Prostate gland (tissue), 2 donors: ENCODE data around the gene XRCC1.

ENCODE experiments used
- POLR2A ChIP-seq: fragments of 450-650 bp; IDR thresholded peaks from one replicate; pipeline ENCODE4 v1.6.1; 2016; ENCODE audit warnings: antibody characterized with exemption, mild to moderate bottlenecking
- TF ChIP-seq, protein P1 (sequence below), 4 experiments: fragments of 200-600 bp in 2 of 4; fragments of 450-650 bp in 2 of 4; sonication (generic) in 2 of 4; IDR thresholded peaks; 1 replicate in 3 of 4; 2 replicates in 1 of 4; pipeline ENCODE4 v1.5.1; 2016 to 2019; ENCODE audit warnings: antibody characterized with exemption in 4 of 4, mild to moderate bottlenecking in 2 of 4, moderate library complexity in 2 of 4

DNA sequence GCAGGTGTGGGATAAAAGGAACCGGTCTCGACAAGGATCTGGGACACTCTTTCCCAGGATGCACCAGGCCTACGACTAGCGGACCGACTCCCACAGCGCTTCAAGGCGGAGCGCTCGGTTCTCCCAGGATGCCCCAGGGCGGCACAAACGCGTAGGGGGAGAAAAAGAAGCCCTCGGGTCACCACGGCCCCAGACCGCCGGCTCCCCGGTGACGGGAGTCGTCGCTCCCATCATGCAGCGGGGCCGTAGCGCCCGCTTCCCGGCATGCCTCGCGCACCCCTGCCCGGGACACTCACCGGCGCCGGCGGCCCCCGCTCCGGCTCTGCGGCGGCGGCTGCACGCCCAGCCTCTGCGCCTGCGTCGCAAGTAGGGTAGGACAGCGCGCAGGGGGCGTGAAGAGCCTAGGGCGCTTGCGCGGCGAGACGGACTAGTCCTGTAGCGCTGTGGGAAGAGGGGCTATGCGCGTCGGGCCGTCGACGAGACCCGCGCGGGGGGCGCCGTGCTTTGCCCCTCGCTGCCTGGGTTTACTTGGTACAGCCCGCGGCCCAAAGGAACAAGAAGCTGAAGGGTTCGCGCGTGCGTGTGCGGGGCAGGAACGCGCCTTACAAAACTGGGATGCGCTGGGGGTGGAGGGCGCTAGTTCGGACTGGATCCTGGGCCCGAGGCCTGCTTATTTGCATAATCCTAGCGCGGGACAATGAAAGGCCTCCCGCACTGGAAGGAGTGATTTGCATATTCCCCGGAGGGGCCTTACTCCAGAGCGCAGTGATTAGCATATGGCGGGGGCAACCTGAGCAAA is 44.1 kb upstream of the XRCC1 start, which contains the start of gene ZNF428:
- TF ChIP-seq, protein P1, sequence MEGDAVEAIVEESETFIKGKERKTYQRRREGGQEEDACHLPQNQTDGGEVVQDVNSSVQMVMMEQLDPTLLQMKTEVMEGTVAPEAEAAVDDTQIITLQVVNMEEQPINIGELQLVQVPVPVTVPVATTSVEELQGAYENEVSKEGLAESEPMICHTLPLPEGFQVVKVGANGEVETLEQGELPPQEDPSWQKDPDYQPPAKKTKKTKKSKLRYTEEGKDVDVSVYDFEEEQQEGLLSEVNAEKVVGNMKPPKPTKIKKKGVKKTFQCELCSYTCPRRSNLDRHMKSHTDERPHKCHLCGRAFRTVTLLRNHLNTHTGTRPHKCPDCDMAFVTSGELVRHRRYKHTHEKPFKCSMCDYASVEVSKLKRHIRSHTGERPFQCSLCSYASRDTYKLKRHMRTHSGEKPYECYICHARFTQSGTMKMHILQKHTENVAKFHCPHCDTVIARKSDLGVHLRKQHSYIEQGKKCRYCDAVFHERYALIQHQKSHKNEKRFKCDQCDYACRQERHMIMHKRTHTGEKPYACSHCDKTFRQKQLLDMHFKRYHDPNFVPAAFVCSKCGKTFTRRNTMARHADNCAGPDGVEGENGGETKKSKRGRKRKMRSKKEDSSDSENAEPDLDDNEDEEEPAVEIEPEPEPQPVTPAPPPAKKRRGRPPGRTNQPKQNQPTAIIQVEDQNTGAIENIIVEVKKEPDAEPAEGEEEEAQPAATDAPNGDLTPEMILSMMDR (IDR thresholded peaks at IDR 0.05) = peak in 1 of 4 experiments; percentile 18
- TF ChIP-seq POLR2A = peak; percentile 65
